ENCODE results near the gene CUL5.
"Not testable (repeated sequence)": the region's sequence is repeated elsewhere in the genome, so short reads cannot be mapped to it uniquely, and the experiment has no call there.

Gene CUL5

GRCh38 chr11:108117746-108118371, 109.2 kb downstream of the CUL5 start:
- DNase-seq: no peak

DNA sequence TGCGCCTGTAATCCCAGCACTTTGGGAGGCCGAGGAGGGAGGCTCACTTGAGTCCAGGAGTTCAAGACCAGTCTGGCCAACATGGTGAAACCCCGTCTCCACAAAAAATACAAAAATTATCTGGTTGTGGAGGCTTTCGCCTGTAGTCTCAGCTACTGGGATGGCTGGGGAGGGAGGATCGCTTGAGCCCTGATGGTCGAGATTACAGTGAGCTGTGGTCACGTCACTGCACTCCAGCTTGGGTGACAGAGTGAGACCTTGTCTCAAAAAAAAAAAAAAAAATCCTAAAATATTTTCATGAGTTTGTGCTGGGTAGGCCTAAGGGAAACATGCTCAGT, 112.2 kb downstream of the CUL5 start:
- DNase-seq: not testable (repeated sequence)

DNA sequence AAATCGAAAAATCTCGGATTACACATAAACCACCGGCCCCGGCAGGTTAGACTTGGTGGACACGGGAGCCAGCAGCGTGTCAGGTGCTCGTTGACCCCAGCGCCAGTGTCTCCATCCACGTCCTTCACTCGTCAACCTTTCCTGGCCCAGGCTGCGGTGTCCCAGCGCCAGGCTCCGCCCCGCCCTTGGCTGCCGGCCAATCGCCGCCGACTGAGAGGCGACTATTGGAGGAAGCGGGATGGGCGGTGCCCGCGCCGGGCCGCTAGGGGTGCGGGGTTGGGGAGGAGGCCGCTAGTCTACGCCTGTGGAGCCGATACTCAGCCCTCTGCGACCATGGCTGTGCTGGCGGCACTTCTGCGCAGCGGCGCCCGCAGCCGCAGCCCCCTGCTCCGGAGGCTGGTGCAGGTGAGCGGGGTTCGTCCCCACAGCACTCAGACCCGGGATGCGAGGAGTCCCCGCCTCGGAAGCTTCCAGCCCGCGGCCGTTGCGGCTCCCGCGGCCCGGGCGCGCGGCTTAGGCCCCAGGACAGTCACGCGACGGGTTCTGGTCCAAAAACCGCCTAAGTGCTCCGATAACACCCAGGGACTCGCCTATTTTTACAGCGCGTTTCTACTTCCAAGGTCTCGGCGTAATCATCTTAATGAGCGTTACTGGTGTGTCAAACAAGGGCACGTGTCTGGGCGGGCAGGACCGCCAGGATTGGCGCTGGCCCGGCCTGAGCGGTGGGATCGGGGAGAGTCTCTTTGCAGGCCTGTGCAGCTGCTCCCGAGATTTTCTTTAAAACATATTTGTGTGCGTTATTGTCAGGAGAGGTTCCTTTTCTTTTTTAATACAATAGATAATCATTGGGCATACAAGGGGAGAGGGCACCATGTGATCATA, 112.8 kb downstream of the CUL5 start, which contains the start of gene ACAT1:
Gene ACAT1, plus strand, starts transcription at position 294 of the 882 bp plus-strand sequence. Its CDS starts 40 bp downstream, at position 334.
- DNase-seq: peak; percentile 97

DNA sequence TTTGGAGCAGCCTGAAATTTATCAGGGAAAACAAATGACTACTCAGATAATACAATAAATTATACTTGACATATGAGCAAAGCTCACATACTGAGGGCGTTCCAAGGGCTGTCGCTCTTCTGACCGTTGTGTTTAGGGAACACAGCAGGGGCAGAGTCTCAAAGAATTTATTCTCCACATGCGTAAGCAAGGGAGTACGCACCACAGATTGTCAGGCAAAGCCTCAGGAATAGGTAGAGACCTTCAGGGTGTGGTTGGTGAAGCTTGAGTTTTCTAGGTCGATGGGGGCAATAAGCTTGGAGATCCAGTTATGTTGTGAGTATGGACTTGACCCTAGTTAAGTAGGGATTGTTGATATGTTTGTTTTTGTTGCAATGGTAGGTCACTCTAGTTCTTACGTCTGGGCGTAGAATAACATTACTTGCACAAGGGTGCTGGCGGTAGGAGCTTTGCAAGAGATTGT, 113.5 kb downstream of the CUL5 start:
- DNase-seq: no peak

- DNase-seq: no peak
Measured at GRCh38 chr11:108125096-108125495, 116.4 kb downstream of the CUL5 start.

GRCh38 chr11:108128772-108129171, 120.1 kb downstream of the CUL5 start:
- no peak for DNase-seq

DNA sequence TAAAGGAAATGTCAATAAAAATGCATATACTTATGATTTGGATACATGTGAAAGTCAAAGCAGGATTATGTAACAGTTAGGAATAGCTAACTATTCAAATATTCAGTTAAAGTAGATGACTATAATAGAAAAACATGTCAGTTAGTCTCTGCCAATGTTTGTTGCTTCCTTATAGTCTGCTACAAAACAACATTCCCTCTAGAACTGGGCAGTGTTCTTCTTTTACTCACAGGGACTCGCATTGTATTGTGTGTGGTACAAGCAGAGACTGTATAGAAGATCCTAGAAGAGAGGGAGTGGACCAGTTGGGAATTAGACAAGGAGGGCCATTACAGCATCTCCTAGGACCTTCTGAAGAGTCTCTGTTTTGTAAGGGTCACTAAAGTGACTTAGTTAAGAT, 123.3 kb downstream of the CUL5 start:
- DNase-seq: no peak

GRCh38 chr11:108132993-108133538, 124.4 kb downstream of the CUL5 start:
- not testable (repeated sequence) for DNase-seq

GRCh38 chr11:108135845-108136544, 127.3 kb downstream of the CUL5 start:
- peak; percentile 42 for DNase-seq

GRCh38 chr11:108137212-108137611, 128.5 kb downstream of the CUL5 start:
- no peak for DNase-seq

DNA sequence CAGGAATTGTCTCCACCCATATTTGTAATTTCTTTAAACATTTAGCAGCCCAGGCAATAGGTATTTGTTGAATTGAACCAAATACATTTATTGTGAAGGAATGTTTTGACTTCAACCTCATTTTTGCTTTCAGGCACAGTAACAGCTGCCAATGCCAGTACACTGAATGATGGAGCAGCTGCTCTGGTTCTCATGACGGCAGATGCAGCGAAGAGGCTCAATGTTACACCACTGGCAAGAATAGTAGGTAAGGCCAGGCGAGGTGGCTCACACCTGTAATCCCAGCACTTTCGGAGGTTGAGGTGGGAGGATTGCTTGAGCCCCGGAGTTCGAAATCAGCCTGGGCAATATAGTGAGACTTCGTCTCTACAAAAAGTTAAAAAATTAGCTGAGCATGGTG, 133.6 kb downstream of the CUL5 start:
- DNase-seq: no peak

DNA sequence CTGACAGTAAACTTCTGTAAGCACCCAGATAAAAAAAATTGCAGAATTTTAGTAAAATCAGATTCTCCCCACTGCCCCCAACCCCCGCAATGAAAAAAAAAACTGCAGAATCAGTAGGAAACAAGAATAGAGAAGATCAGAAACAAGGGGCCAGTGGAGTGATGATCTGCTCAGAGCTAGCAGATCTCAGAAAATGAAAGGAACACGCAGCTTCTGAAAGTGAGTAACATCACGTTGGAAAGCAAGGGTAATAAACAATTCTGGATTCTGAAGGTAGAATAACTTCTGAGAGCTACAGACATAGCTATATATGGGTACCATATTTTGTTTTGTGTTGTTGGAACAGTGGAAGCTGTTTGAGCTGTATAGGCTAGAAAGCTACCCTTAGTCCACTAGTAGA, 135.9 kb downstream of the CUL5 start:
- no peak for DNase-seq

- no peak for DNase-seq
Measured at GRCh38 chr11:108147150-108147549, 138.5 kb downstream of the CUL5 start.

- DNase-seq: no peak
Measured at GRCh38 chr11:108148556-108148955, 139.9 kb downstream of the CUL5 start.

DNA sequence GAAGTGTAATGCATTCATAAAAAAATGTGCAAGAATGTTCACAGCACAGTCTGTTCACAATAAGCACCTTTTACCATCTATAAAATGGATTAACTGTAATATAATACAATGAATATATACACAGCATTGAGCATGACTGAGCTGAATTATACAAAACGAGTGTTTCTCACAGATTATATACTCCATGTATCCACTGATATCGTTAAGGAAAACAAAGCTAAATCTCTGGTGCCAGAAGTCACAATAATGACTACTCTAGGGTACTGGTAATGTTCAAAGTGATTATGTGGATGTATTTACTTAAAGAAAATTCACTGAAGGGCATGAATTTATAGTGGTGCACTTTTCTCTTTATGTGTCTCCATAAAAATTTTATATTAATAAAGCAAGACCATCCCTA, 145.9 kb downstream of the CUL5 start:
- no peak for DNase-seq
